ENCODE measurements around the gene MEX3D.

GRCh38 chr19:1608359-1609102 lies 40.4 kb upstream of the MEX3D start:
- TF ChIP-seq PPARA (CRISPR knock-in tag; IDR thresholded peaks at IDR 0.05; ENCODE audit: borderline replicate concordance) (no peak), POU6F1 (CRISPR knock-in tag; IDR thresholded peaks at IDR 0.05; ENCODE audit: borderline replicate concordance, low read depth) (no peak), PATZ1 (CRISPR knock-in tag; IDR thresholded peaks at IDR 0.05; ENCODE audit: borderline replicate concordance) (no peak)
